Mucosa of descending colon (tissue), 3 donors: Measurements from ENCODE around the gene MRPS14. TPM values are rescaled to one million over a fixed set of nuclear protein-coding genes. Genes with fewer than 3 reads are reported as not detected.

Experiments used
- ATAC-seq: fragments of 200-7000 bp; cut with Tn5 transposase; one replicate; pipeline ENCODE4 v1.9.1; 2020; ENCODE audit warnings: mild to moderate bottlenecking, moderate library complexity
- DNase-seq, 3 donors: peaks; one replicate each; pipeline ENCODE4 v3.0.0-alpha.2; 2020
- H3K36me3 ChIP-seq: fragments of 200-600 bp; one replicate; pipeline ENCODE4 v1.8.0; 2021; ENCODE audit warnings: low read depth, mild to moderate bottlenecking
- H3K4me1 ChIP-seq: fragments of 200-600 bp; one replicate; pipeline ENCODE4 v1.8.0; 2021; ENCODE audit warnings: low read depth, mild to moderate bottlenecking
- H3K4me3 ChIP-seq: fragments of 200-600 bp; one replicate; pipeline ENCODE4 v1.8.0; 2021; ENCODE audit warnings: mild to moderate bottlenecking
- H3K9me3 ChIP-seq: fragments of 200-600 bp; one replicate; pipeline ENCODE4 v1.8.0; 2021; ENCODE audit warnings: mild to moderate bottlenecking
- intact Hi-C, 2 donors: fragments of 100-400 bp; cut with DNase I in 1 of 2; cut with micrococcal nuclease in 1 of 2; formaldehyde crosslinking; loops; one replicate each; pipeline versions ENCODE4 v1.11.0 to v1.11.1; 2022; cut with DNase I, micrococcal nuclease
- total RNA-seq, 3 donors: library from RNA; stranded (reverse); fragmentation: NEBNext Ultra II Directional in 2 of 3; extraction: Animal tissue kit (Norgen Biotek cat#: 25700) in 2 of 3; gene quantifications; one replicate each; pipeline versions ENCODE4 v1.2.1 to v1.2.4, GENCODE V29; 2021 to 2023
- TF ChIP-seq, protein P1 (sequence below): fragments of 200-600 bp; IDR thresholded peaks from one replicate; pipeline ENCODE4 v1.8.0; 2022; ENCODE audit warnings: antibody characterized with exemption, mild to moderate bottlenecking
- donor health status: DM: no; HTN: no; CAD: no; lungs with moderate emphysema.
- donor health status: DM: no; HTN: no; CAD: no.
- donor health status: DM: no; HTN: yes; CAD: no.

Gene MRPS14
- total RNA-seq, 3 donors from 2014 or later: 24.0 to 29.5 (median 26.2) TPM

DNA sequence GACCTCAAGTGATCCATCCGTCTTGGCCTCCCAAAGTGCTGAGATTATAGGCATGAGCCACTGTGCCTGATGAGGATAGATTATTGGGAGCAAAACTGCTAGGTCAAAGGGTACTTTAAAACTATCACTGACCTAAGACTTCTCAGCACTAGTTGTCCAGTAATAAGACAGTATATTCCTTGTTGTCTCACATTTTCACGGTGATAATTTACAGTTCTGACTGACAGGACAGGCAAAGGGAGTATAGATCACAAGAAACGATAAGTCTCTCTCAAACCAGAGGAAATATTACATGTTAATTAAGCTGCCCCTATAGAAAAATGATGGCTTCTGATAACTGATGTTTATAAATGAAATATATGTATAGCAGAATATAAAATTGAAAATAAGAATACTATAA is 3.7 kb downstream of the MRPS14 start:
- TF ChIP-seq, protein P1, sequence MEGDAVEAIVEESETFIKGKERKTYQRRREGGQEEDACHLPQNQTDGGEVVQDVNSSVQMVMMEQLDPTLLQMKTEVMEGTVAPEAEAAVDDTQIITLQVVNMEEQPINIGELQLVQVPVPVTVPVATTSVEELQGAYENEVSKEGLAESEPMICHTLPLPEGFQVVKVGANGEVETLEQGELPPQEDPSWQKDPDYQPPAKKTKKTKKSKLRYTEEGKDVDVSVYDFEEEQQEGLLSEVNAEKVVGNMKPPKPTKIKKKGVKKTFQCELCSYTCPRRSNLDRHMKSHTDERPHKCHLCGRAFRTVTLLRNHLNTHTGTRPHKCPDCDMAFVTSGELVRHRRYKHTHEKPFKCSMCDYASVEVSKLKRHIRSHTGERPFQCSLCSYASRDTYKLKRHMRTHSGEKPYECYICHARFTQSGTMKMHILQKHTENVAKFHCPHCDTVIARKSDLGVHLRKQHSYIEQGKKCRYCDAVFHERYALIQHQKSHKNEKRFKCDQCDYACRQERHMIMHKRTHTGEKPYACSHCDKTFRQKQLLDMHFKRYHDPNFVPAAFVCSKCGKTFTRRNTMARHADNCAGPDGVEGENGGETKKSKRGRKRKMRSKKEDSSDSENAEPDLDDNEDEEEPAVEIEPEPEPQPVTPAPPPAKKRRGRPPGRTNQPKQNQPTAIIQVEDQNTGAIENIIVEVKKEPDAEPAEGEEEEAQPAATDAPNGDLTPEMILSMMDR: no peak
- no peaks in the 10 kb centered on the region for H3K9me3 ChIP-seq
- no peaks in the 10 kb centered on the region for H3K36me3 ChIP-seq
- H3K4me1 ChIP-seq: no peaks in the 10 kb centered on the region
- DNase-seq: no peak
- intact Hi-C loops: no loop called here
- H3K4me3 ChIP-seq: no peak overlapping the region
- ATAC-seq: no peak

DNA sequence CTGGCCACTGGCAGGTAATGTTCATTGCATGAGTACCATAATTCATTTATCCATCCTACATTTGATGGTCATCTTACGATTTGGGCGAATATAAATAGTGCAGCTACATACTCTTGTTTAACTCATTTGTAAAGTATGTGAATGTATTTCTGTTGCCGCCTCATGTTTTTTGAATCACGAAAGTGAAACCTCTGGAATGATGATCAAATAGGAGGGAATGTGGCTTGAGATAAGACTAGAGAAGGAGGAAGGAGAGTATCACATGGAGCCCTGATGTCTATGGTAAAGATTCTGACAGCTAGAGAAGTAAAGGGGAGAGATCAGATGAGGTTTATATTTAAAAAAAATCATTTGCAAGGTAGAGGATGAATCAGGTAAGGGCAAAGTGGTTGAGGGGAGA is 8.0 kb downstream of the MRPS14 start:
- peaks cover 9% of the 10 kb centered on the region for H3K36me3 ChIP-seq
- ATAC-seq: no peak
- TF ChIP-seq, protein P1: no peak
- H3K9me3 ChIP-seq: no peaks in the 10 kb centered on the region
- H3K4me3 ChIP-seq: no peak overlapping the region
- DNase-seq: no peak
- H3K4me1 ChIP-seq: no peaks in the 10 kb centered on the region
- intact Hi-C loops: no loop called here

DNA sequence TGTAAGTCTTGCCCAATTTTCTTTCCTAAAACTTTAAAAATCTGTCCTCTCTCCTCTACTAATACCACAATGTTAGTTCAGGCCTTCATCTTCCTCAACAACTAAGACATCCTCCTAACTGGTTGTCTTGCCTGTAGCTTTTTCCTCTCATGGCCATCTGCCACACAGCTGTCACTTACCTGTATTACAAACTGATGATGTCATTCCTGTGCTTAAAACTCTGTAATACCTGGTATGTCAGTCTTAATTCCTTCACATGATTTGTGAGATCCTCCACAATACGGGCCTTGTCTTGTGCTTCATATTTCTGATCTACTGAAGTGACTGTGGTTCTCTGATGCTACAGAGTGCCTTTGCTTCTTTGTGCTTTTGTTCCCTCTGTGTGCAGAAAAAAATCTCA is 9.8 kb downstream of the MRPS14 start:
- no peak for DNase-seq
- no peak for ATAC-seq
- H3K9me3 ChIP-seq: no peaks in the 10 kb centered on the region
- TF ChIP-seq, protein P1: no peak
- intact Hi-C loops: no loop called here
- no peaks in the 10 kb centered on the region for H3K4me1 ChIP-seq
- peaks cover 9% of the 10 kb centered on the region for H3K36me3 ChIP-seq
- H3K4me3 ChIP-seq: no peak overlapping the region

DNA sequence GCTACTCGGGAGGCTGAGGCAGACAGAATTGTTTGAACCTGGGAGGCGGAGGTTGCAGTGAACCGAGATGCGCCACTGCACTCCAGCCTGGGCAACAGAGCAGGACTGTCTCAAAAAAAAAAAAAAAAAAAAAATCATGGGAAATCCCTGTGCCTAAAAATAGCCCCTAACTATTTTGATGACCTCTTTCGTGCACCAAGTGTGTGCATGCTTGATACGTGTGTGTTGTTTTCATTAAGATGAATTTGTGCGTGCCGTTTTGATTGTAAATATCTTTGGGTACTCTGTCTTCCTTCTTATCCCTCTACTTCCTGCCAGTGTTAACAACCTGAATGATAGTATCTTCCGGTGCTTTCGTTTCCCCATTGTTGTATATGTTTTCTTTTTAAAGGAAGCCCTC is 13.7 kb downstream of the MRPS14 start:
- ATAC-seq (no peak), DNase-seq (no peak)
- intact Hi-C loops: no loop called here
- TF ChIP-seq, protein P1: no peak
- Histone ChIP-seq H3K4me3 (no peak overlapping the region), H3K9me3 (no peaks in the 10 kb centered on the region), H3K4me1 (no peaks in the 10 kb centered on the region), H3K36me3 (peaks cover 9% of the 10 kb centered on the region)

DNA sequence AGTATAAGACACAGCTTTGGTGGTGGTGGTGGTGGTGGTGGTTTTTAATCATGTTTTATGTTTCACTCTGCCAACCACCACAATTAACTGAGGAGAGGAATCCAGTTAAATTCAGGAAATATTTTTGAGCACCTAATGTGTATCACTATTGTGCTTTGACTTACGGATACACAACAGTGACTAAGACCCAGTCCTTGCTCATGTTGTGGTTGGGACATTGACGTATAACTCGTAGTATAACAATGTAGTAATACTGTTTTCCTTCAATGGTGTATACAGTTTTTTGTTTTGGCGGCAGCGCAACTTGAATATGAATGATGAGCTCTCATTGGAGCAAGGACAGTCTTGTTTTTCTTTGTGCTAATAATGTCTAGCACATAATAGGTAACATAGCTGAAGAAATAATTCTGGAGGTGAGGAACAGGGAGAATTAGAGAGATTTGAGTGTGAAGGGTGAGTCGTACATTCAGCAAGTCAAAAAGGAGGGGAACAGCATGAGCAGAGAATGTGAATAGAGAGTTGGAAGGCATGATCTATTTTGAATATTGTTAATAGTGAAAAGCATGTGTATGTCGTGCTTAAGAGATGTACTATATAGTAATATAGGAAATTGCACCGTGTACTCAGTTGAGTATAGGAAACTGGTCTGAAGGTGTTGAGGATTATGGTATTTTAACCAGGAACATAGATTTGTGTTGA is 18.0 kb downstream of the MRPS14 start:
- no peak for ATAC-seq
- intact Hi-C loops: no loop called here
- H3K9me3 ChIP-seq: no peaks in the 10 kb centered on the region
- H3K36me3 ChIP-seq: no peaks in the 10 kb centered on the region
- peaks cover 19% of the 10 kb centered on the region for H3K4me1 ChIP-seq
- no peak overlapping the region for H3K4me3 ChIP-seq
- TF ChIP-seq, protein P1: no peak
- no peak for DNase-seq

DNA sequence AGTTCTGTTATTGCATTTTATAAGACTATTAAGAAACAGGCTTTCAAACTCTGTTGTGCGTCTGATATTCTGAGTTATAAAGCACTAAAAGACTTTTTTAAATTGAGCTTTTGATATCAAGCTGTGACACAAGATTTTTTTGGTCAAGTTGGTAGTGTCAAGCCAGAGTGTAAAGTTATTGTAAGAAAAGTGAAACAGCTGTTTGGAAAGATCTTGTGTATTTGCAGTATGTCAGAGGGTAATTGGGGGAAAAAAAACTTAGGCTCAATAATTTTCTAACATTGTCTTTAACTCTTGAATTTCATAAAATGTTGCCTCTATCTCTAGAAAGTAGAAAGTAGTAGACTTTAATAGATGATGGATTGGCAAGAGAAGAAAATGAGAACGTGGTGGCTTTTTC is 19.7 kb downstream of the MRPS14 start:
- DNase-seq: no peak
- intact Hi-C loops: no loop called here
- Histone ChIP-seq H3K4me3 (no peak overlapping the region), H3K4me1 (peaks cover 22% of the 10 kb centered on the region), H3K9me3 (no peaks in the 10 kb centered on the region), H3K36me3 (no peaks in the 10 kb centered on the region)
- TF ChIP-seq, protein P1: no peak
- ATAC-seq: no peak
